Measurements from ENCODE around the gene DUS1L.

DNA sequence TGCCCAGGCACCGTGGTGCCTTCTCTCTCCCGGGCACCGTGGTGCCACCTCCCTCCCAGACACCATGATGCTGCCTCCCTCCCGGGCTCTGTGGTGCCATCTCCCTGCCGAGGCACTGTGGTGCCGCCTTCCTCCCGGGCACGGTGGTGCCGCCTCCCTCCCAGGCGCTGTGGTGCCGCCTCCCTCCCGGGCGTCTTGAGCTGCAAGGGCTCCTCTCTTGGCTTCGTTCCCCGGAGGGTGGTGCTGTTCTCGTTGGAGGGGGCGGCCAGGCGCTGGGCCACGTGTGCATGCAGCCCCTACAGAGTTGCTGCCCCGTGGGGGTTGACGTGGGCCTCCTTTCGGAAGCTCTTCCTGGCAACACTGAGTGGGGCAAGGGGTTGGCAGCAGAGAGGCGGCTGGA, 51.2 kb downstream of the DUS1L start:
- TF ChIP-seq, protein P1, sequence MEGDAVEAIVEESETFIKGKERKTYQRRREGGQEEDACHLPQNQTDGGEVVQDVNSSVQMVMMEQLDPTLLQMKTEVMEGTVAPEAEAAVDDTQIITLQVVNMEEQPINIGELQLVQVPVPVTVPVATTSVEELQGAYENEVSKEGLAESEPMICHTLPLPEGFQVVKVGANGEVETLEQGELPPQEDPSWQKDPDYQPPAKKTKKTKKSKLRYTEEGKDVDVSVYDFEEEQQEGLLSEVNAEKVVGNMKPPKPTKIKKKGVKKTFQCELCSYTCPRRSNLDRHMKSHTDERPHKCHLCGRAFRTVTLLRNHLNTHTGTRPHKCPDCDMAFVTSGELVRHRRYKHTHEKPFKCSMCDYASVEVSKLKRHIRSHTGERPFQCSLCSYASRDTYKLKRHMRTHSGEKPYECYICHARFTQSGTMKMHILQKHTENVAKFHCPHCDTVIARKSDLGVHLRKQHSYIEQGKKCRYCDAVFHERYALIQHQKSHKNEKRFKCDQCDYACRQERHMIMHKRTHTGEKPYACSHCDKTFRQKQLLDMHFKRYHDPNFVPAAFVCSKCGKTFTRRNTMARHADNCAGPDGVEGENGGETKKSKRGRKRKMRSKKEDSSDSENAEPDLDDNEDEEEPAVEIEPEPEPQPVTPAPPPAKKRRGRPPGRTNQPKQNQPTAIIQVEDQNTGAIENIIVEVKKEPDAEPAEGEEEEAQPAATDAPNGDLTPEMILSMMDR (IDR thresholded peaks at IDR 0.05) = no peak
- TF ChIP-seq POLR2A (IDR thresholded peaks at IDR 0.05; ENCODE audit: low read length) = no peak
- no peak for TF ChIP-seq MYC (IDR thresholded peaks at IDR 0.05; ENCODE audit: borderline replicate concordance, low read length)
